GM12873 (cell line): ENCODE results near the gene PDZD11.
A peak's percentile ranks its signal among the peaks of the same experiment; 100 is the strongest.

ENCODE experiments used
- CTCF ChIP-seq: IDR thresholded peaks from 2 replicates; pipeline ENCODE4 v1.5.1; 2012; ENCODE audit warnings: low read depth, mild to moderate bottlenecking, moderate library complexity, low read length, control low read depth; ENCODE audit not compliant: insufficient read depth; ENCODE audit errors: missing control alignments

PDZD11 gene, protein sequence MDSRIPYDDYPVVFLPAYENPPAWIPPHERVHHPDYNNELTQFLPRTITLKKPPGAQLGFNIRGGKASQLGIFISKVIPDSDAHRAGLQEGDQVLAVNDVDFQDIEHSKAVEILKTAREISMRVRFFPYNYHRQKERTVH

GRCh38 chrX:70289793-70290770 lies at the start of gene PDZD11, which contains the start of gene KIF4A:
Gene PDZD11 (minus strand): TSS chrX:70289927. CDS start chrX:70289341, 586 bp downstream.
Gene KIF4A (plus strand): TSS chrX:70290104. CDS start chrX:70290459, 355 bp downstream.
- TF ChIP-seq CTCF, result no peak

DNA sequence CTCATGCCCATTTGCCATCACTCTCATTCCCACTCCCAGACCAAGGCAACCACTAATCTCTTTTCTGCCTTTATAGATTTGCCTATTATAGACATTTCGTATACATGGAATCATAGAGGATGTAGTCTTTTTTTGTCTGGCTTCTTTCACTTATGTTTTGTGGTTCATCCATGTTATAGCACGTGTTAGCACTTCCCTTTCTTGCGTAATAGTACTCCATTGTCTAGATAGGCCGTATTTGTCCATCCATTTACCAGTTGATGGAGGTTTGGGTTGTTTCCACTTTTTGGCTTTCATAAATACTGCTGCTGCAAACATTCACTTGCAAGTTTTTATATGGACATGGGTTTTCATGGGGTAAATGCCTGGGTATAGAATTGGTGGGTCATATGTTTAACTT lies 48.6 kb upstream of the PDZD11 start:
- TF ChIP-seq CTCF, result no peak

DNA sequence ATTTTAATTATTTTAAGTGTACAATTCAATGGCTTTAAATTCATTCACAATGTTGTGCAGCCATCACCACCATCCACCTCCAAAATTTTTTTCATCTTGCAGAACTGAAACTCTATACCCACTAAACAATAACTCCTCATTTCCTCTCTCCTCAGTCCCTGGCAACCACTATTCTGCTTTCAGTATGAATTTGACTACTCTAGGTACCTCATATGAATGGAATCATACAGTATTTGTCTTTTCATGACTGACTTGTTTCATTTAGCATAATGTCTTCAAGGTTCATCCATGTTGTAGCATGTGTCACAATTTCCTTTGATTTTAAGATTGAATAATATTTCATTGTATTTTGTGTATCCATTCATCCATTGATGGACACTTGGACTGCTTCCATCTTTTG lies 47.0 kb upstream of the PDZD11 start:
- TF ChIP-seq CTCF, result no peak

GRCh38 chrX:70332600-70332999 lies 42.9 kb upstream of the PDZD11 start:
- TF ChIP-seq CTCF, result peak; percentile 32

- TF ChIP-seq CTCF, result no peak
Observed at GRCh38 chrX:70331161-70331560, 41.4 kb upstream of the PDZD11 start.

- no peak for TF ChIP-seq CTCF
Observed at GRCh38 chrX:70324326-70324725, 34.6 kb upstream of the PDZD11 start.

DNA sequence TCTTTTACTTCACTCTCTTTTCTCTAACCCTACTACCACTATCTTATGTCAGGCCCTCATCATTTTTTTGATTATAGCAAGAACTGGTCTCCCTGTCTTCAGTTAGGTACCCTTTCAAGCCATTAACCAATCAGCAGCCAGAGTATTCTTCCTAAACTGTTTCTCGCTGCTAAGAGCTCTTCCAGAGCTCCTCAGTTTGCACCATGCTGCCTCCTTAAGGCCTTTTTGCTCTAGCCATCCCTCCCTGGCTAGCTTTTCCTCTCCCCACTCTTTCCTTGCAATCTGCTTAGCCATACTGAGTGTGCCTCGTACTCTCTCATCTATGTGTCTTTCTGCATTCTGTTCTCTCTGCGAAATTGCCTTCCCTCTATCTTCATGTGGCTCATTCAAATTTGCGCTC lies 33.1 kb upstream of the PDZD11 start:
- TF ChIP-seq CTCF, result no peak
